Measurements from ENCODE around the gene WDSUB1.

- TF ChIP-seq POLR2AphosphoS5 (IDR thresholded peaks at IDR 0.05; ENCODE audit: low read depth, low read length): no peak
- no peak for TF ChIP-seq REST (IDR thresholded peaks at IDR 0.05; ENCODE audit: insufficient read depth in 1 of 2, low read depth in 2 of 2, low read length in 2 of 2)
These were observed 5.7 kb upstream of the WDSUB1 start for GRCh38 chr2:159292157-159292556.
